ENCODE measurements around the gene RHBDD1. TPM values are rescaled to one million over a fixed set of nuclear protein-coding genes. Genes with fewer than 3 reads are reported as not detected.

RHBDD1 gene
- total RNA-seq, 1 donor, result 38.9 TPM

DNA sequence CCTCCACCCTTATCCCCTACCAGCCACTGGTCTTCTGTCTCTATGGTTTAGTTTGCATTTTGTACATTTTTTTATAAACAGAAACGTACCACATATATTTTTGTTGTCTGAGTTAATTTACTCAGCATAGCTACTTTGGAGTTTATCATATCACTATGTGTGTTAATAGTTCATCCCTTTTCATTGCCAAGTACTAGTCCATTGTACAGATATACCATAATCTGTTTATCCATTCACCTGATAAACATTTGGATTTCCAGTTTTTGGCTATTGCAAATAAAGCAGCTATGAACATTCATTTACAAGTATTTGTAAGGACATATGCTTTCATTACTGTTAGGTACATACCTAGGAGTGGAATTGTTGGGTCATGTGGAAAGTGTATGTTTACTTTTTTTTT lies 123.6 kb downstream of the RHBDD1 start:
- TF ChIP-seq CTCF (IDR thresholded peaks at IDR 0.05; ENCODE audit: insufficient read depth, low read depth, low read length), result no peak
- DNase-seq (ENCODE audit: low read depth), result no peak
- no peak overlapping the region for H3K4me3 ChIP-seq (ENCODE audit: low read depth, low read length)

DNA sequence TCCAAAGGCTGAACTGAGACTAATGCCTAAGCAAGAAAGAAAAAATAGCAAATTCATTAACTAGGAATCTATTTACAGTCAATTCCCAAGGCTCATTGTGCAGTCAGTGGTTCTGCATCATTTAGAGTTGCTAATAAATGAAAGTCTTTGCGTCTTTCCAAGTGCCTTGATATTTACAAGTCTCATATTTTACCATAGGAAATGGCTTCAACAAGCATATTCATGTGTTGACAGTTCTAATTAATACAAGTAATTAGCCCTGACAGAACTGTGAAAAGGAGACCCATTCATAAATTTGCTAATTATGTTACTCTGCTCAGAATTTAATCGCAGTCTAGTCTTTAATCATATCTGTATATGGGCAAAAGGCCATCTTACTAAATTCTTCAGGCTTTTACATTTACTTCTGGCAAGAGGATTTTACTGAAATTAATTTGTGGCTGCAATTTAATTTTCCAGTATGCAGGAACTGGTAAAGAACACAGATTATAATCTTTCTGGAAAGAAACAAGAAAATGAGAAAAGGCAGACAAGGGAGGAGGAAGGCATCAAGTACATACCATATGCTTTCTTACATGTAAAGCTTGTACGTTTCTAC lies 126.4 kb downstream of the RHBDD1 start:
- no peak for TF ChIP-seq CTCF (IDR thresholded peaks at IDR 0.05; ENCODE audit: insufficient read depth, low read depth, low read length)
- DNase-seq (ENCODE audit: low read depth), result no peak
- H3K4me3 ChIP-seq (ENCODE audit: low read depth, low read length), result no peak overlapping the region

DNA sequence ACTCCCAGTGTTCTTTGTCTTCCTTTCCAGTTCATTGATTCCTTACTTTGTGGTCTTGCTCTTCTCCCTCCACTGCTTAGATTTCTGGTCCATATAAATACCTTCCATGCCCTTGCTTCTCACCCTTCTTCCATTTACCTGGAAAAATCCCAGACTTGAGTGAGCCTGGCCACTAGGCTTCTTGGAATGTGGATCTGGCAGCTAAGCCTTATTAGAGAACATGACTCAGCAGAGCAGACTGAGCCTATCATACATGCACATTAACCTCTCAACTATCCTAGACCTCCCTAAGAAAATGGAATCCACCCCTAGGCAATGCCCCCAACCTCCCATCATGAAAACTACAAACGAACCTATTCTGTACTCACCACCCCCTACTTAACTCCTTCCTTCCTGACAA lies 127.7 kb downstream of the RHBDD1 start:
- no peak for TF ChIP-seq CTCF (IDR thresholded peaks at IDR 0.05; ENCODE audit: insufficient read depth, low read depth, low read length)
- DNase-seq (ENCODE audit: low read depth), result peak; percentile 63
- no peak overlapping the region for H3K4me3 ChIP-seq (ENCODE audit: low read depth, low read length)

GRCh38 chr2:226965376-226965775 lies 129.5 kb downstream of the RHBDD1 start:
- no peak overlapping the region for H3K4me3 ChIP-seq (ENCODE audit: low read depth, low read length)
- DNase-seq (ENCODE audit: low read depth), result no peak
- no peak for TF ChIP-seq CTCF (IDR thresholded peaks at IDR 0.05; ENCODE audit: insufficient read depth, low read depth, low read length)

DNA sequence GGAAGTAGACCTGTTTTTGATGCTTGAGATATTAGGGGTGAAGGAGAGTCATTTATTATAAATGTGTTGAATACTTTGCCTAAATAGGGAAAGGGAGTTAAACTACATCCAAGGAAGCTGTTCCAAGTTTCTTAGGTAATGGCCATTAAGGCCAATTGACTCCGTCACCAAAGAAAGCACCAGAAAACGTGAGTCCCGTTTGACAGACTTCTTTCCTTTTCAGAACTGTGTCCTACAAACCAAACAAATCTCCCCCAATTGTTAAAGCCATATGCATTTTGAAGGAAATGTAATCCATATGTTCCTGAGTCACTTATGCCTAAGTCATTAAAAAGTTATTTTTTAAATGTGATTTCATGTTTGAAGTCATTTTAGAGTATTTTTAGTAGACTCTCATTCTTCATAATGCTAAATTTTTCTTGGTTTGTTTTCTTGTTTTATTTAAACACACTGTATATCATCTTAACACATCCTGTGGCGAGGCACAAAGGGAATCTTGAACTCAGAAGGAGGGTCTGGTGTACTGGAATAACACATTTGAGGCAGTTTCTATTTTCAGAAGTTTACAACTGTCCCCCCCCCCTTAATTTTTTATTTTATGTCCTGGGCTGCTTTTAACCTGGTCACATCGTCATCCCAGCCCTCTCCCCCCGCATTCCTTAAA lies 133.7 kb downstream of the RHBDD1 start:
- TF ChIP-seq CTCF (IDR thresholded peaks at IDR 0.05; ENCODE audit: insufficient read depth, low read depth, low read length), result no peak
- peak; percentile 38 for DNase-seq (ENCODE audit: low read depth)
- H3K4me3 ChIP-seq (ENCODE audit: low read depth, low read length), result no peak overlapping the region

GRCh38 chr2:226970362-226970761 lies 134.5 kb downstream of the RHBDD1 start:
- no peak for DNase-seq (ENCODE audit: low read depth)
- TF ChIP-seq CTCF (IDR thresholded peaks at IDR 0.05; ENCODE audit: insufficient read depth, low read depth, low read length), result no peak
- H3K4me3 ChIP-seq (ENCODE audit: low read depth, low read length), result no peak overlapping the region

DNA sequence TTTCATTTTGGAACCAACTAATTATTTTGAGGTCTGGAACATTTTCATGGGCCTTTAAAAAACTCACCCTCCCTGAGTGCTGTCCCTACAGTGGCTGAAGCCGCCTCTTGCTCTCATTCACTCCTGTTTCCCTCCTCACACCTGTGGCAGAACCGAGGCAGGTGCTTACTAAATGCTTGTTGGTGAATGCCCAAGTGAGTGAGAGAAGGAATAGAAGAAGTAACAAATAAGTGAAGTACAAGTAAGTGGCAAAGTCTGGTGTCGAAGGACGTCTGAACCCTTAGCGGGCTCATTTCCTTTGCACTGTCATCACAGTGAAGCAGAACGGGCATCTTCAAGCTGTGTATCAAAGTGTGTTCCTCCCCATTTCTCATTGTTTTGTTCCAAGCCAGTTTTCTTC lies 135.2 kb downstream of the RHBDD1 start:
- no peak for TF ChIP-seq CTCF (IDR thresholded peaks at IDR 0.05; ENCODE audit: insufficient read depth, low read depth, low read length)
- no peak for DNase-seq (ENCODE audit: low read depth)
- no peak overlapping the region for H3K4me3 ChIP-seq (ENCODE audit: low read depth, low read length)

All from fibroblast of villous mesenchyme (primary cell).